IMR-90 (cell line): ENCODE measurements around the gene CCDC18. TPM values are rescaled to one million over a fixed set of nuclear protein-coding genes. Genes with fewer than 3 reads are reported as not detected.

ENCODE experiments used
- ATAC-seq: fragments of 200-7000 bp; cut with Tn5 transposase; 2 replicates; pipeline ENCODE4 v1.9.1; 2020; ENCODE audit warnings: low read depth, mild to moderate bottlenecking, moderate library complexity
- BruUV-seq: library from RNA; stranded (reverse); fragments of 400-500 nt; replicated peaks from 2 replicates; lab custom pipeline; 2021; lab: Mats Ljungman, UMichigan
- CTCF ChIA-PET: fragments of 300-600 bp; formaldehyde crosslinking; extraction: SDS; loops from one replicate; lab custom pipeline; 2021; ENCODE audit warnings: antibody characterized with exemption; lab: Yijun Ruan, JAX
- POLR2A ChIA-PET: fragments of 300-600 bp; sonication (Branson Sonifier 250); formaldehyde crosslinking; loops from one replicate; lab custom pipeline; 2022; ENCODE audit warnings: antibody characterized with exemption; ENCODE audit not compliant: unreplicated experiment; lab: Charles Lee
- DNase-seq: peaks from one replicate; pipeline ENCODE4 v3.0.0; 2013
- H2AFZ ChIP-seq: replicated peaks from 2 replicates; pipeline ENCODE3; 2013; ENCODE audit warnings: low read length, mild to moderate bottlenecking; ENCODE audit not compliant: poor library complexity
- H2AK5ac ChIP-seq: 2 replicates; pipeline ENCODE4 v1.6.1; 2013; ENCODE audit warnings: low read depth, low read length, inconsistent platforms
- H2AK9ac ChIP-seq: replicated peaks from 2 replicates; pipeline ENCODE3; 2013; ENCODE audit warnings: mild to moderate bottlenecking, low read depth, low read length, moderate library complexity; ENCODE audit not compliant: poor library complexity
- H2BK120ac ChIP-seq: 2 replicates; pipeline ENCODE4 v1.6.1; 2013; ENCODE audit warnings: low read depth, low read length, inconsistent platforms
- H2BK15ac ChIP-seq: 3 replicates; pipeline ENCODE4 v1.6.1; 2013; ENCODE audit warnings: low read depth, low read length, inconsistent platforms
- H2BK20ac ChIP-seq: 2 replicates; pipeline ENCODE4 v1.6.1; 2013; ENCODE audit warnings: low read depth, mild to moderate bottlenecking, inconsistent platforms, low read length, moderate library complexity
- H2BK5ac ChIP-seq: 2 replicates; pipeline ENCODE4 v1.6.1; 2013; ENCODE audit warnings: mild to moderate bottlenecking, low read depth, low read length, inconsistent platforms; ENCODE audit not compliant: poor library complexity, severe bottlenecking
- H3K14ac ChIP-seq: replicated peaks from 2 replicates; pipeline ENCODE4 v1.6.1; 2013; ENCODE audit warnings: low read depth, low read length, inconsistent platforms
- H3K18ac ChIP-seq: 2 replicates; pipeline ENCODE4 v1.6.1; 2013; ENCODE audit warnings: low read depth, low read length, control low read depth
- H3K23ac ChIP-seq: 2 replicates; pipeline ENCODE4 v1.6.1; 2013; ENCODE audit warnings: low read depth, low read length, inconsistent platforms
- H3K27ac ChIP-seq: 2 replicates; pipeline ENCODE4 v1.5.1; 2013; ENCODE audit warnings: mild to moderate bottlenecking, control low read depth, low read length; ENCODE audit not compliant: insufficient read depth
- H3K27me3 ChIP-seq: 2 replicates; pipeline ENCODE4 v1.6.1; 2013; ENCODE audit warnings: low read length; ENCODE audit not compliant: control insufficient read depth, insufficient read depth
- H3K36me3 ChIP-seq: 2 replicates; pipeline ENCODE4 v1.6.1; 2013; ENCODE audit warnings: low read length, mixed read lengths; ENCODE audit not compliant: control insufficient read depth, insufficient read depth
- H3K4ac ChIP-seq: 2 replicates; pipeline ENCODE4 v1.6.1; 2013; ENCODE audit warnings: low read depth, low read length, inconsistent platforms
- H3K4me1 ChIP-seq: 2 replicates; pipeline ENCODE4 v1.6.1; 2013; ENCODE audit warnings: low read length, mixed read lengths; ENCODE audit not compliant: control insufficient read depth, insufficient read depth
- H3K4me2 ChIP-seq: 2 replicates; pipeline ENCODE4 v1.6.1; 2013; ENCODE audit warnings: low read depth, mild to moderate bottlenecking, control low read depth, low read length, moderate library complexity
- H3K4me3 ChIP-seq: 2 replicates; pipeline ENCODE4 v1.5.1; 2013; ENCODE audit warnings: low read depth, mild to moderate bottlenecking, control low read depth, low read length, moderate library complexity; ENCODE audit not compliant: insufficient read depth
- H3K56ac ChIP-seq: 2 replicates; pipeline ENCODE4 v1.6.1; 2013; ENCODE audit warnings: low read length, inconsistent platforms; ENCODE audit not compliant: insufficient read depth; ENCODE audit errors: extremely low read depth
- H3K79me1 ChIP-seq, 2 experiments: 2 replicates each; pipeline ENCODE4 v1.6.1; 2013; ENCODE audit warnings: low read length in 2 of 2, inconsistent platforms in 1 of 2, low read depth in 1 of 2
- H3K9ac ChIP-seq: 2 replicates; pipeline ENCODE4 v1.6.1; 2013; ENCODE audit warnings: low read depth, low read length, control low read depth
- H3K9me1 ChIP-seq: 2 replicates; pipeline ENCODE4 v1.6.1; 2013; ENCODE audit warnings: low read length, inconsistent platforms; ENCODE audit not compliant: insufficient read depth
- H3K9me3 ChIP-seq: 2 replicates; pipeline ENCODE4 v1.6.1; 2013; ENCODE audit warnings: low read length; ENCODE audit not compliant: control insufficient read depth, insufficient read depth
- H4K20me1 ChIP-seq: 2 replicates; pipeline ENCODE4 v1.6.1; 2013; ENCODE audit warnings: low read length, inconsistent platforms; ENCODE audit not compliant: insufficient read depth
- H4K5ac ChIP-seq: 2 replicates; pipeline ENCODE4 v1.6.1; 2013; ENCODE audit warnings: mild to moderate bottlenecking, low read depth, low read length, control low read depth
- H4K8ac ChIP-seq, 2 experiments: 2 replicates each; pipeline ENCODE4 v1.6.1; 2013; ENCODE audit warnings: low read depth in 2 of 2, low read length in 2 of 2, control low read depth in 1 of 2, inconsistent platforms in 1 of 2
- H4K91ac ChIP-seq: 2 replicates; pipeline ENCODE4 v1.6.1; 2013; ENCODE audit warnings: low read depth, low read length, inconsistent platforms; ENCODE audit not compliant: insufficient read depth
- BHLHE40 ChIP-seq: fragments of 150-350 bp; IDR thresholded peaks from 2 replicates; pipeline ENCODE4 v1.6.1; 2016; ENCODE audit warnings: mild to moderate bottlenecking, low read depth, low read length
- CEBPB ChIP-seq: IDR thresholded peaks from 2 replicates; pipeline ENCODE4 v1.6.1; 2012; ENCODE audit warnings: low read depth, low read length, improper control_type of control experiment
- CHD1 ChIP-seq: IDR thresholded peaks from 2 replicates; pipeline ENCODE4 v1.6.1; 2012; ENCODE audit warnings: low read depth, low read length, improper control_type of control experiment
- FOS ChIP-seq: fragments of 150-350 bp; IDR thresholded peaks from 2 replicates; pipeline ENCODE4 v1.6.1; 2016; ENCODE audit warnings: low read depth, low read length
- MAFK ChIP-seq: IDR thresholded peaks from 2 replicates; pipeline ENCODE4 v1.6.1; 2012; ENCODE audit warnings: low read depth, low read length, improper control_type of control experiment
- MAZ ChIP-seq: IDR thresholded peaks from 2 replicates; pipeline ENCODE4 v1.6.1; 2012; ENCODE audit warnings: low read depth, mild to moderate bottlenecking, low read length, improper control_type of control experiment, moderate library complexity, borderline replicate concordance
- MXI1 ChIP-seq: IDR thresholded peaks from 2 replicates; pipeline ENCODE4 v1.6.1; 2012; ENCODE audit warnings: low read depth, mild to moderate bottlenecking, low read length, moderate library complexity, borderline replicate concordance
- NFE2L2 ChIP-seq: fragments of 150-350 bp; IDR thresholded peaks from 2 replicates; pipeline ENCODE4 v1.6.1; 2016; ENCODE audit warnings: low read depth, mild to moderate bottlenecking, low read length
- POLR2A ChIP-seq: IDR thresholded peaks from 2 replicates; pipeline ENCODE4 v1.6.1; 2012; ENCODE audit warnings: mild to moderate bottlenecking, low read depth, low read length
- RAD21 ChIP-seq: IDR thresholded peaks from 2 replicates; pipeline ENCODE4 v1.6.1; 2012; ENCODE audit warnings: low read length, improper control_type of control experiment
- RCOR1 ChIP-seq: IDR thresholded peaks from 2 replicates; pipeline ENCODE4 v1.6.1; 2012; ENCODE audit warnings: mild to moderate bottlenecking, low read length, improper control_type of control experiment; ENCODE audit not compliant: insufficient replicate concordance
- RFX5 ChIP-seq: IDR thresholded peaks from 2 replicates; pipeline ENCODE4 v1.8.0; 2012; ENCODE audit warnings: low read depth, mild to moderate bottlenecking, low read length, moderate library complexity
- SMC3 ChIP-seq: fragments of 150-350 bp; IDR thresholded peaks from 2 replicates; pipeline ENCODE4 v1.6.1; 2016; ENCODE audit warnings: low read depth, mild to moderate bottlenecking, antibody characterized with exemption, low read length, moderate library complexity
- WGBS, 2 experiments: methylation state at CpG; one replicate each; pipeline versions ENCODE4 v1.1.5 to v1.1.7; 2013; ENCODE audit warnings: missing lambda C conversion rate in 2 of 2; ENCODE audit not compliant: insufficient read length in 1 of 2; ENCODE audit errors: extremely low coverage in 2 of 2; 5-methylcytosine and 5-hydroxymethylcytosine counted together
- dilution Hi-C: fragments of 300-500 bp; cut with HindIII; formaldehyde crosslinking; loops from one replicate; pipeline ENCODE4 v1.14.3; 2018; ENCODE audit warnings: low sequenced_read_pairs; ENCODE audit not compliant: unreplicated experiment
- in situ Hi-C: fragments of 300-500 bp; cut with MboI; formaldehyde crosslinking; loops from 3 replicates; pipeline ENCODE4 v1.14.3; 2019; ENCODE audit warnings: low sequenced_read_pairs, inconsistent platforms, mixed read lengths
- intact Hi-C: fragments of 100-400 bp; cut with micrococcal nuclease; formaldehyde crosslinking; loops from 2 replicates; pipeline ENCODE4 v1.10.0; 2022
- polyA plus RNA-seq, 3 experiments: library from polyadenylated mRNA; depleted of rRNA; stranded (reverse); fragments of >200 nt; gene quantifications; 2 replicates each; pipeline ENCODE4 v1.2.3, GENCODE V29; 2012; ENCODE audit warnings: low replicate concordance in 1 of 3
- total RNA-seq: library from RNA; depleted of rRNA; stranded (reverse); fragments of >200 nt; gene quantifications from 2 replicates; pipeline ENCODE4 v1.2.3, GENCODE V29; 2012
- TF ChIP-seq, protein P1 (sequence below): fragments of 150-350 bp; IDR thresholded peaks from 2 replicates; pipeline ENCODE4 v1.6.1; 2016; ENCODE audit warnings: low read depth, mild to moderate bottlenecking, low read length, moderate library complexity, borderline replicate concordance

Gene CCDC18
- total and polyA plus RNA-seq, 2 of the 4 experiments (the other 2 are of a cell fraction) = 5.5 to 7.3 TPM

DNA sequence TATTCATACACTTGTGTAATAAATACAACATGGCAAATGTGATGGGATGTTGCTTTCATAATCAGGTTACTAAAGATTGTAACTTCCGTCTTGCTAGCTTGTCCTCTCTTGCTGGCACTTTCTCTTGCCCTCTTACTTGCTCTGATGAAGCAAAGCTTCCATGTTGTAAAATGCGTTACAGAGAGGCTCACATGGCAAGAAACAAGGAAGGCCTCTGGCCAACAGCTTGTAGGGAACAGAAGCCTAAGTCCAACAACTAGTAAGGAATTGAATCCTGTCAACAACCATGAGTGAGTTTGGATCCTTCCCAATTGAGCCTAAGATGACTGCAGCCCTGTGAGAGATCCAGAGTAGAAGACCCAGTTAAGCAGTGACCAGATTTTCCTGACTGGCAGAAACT lies 15.7 kb upstream of the CCDC18 start:
- no peak overlapping the region for H2BK20ac ChIP-seq
- dilution Hi-C loops (no loop called here), in situ Hi-C loops (no loop called here), intact Hi-C loops (no loop called here)
- H3K4me2 ChIP-seq = no peak overlapping the region
- H3K4me3 ChIP-seq = no peak overlapping the region
- BruUV-seq = no TSS peak
- no peak overlapping the region for H2AFZ ChIP-seq
- no peaks in the 10 kb centered on the region for H3K4me1 ChIP-seq
- ChIA-PET CTCF (no interaction called here), POLR2A (no interaction called here)
- no peak overlapping the region for H2BK15ac ChIP-seq
- H2AK9ac ChIP-seq = no peak overlapping the region
- H3K23ac ChIP-seq = no peak overlapping the region
- H4K5ac ChIP-seq = no peak overlapping the region
- peaks cover 21% of the 10 kb centered on the region for H4K20me1 ChIP-seq
- H3K27me3 ChIP-seq = no peaks in the 10 kb centered on the region
- ATAC-seq (no peak), DNase-seq (no peak)
- H3K79me1 ChIP-seq = peaks cover 22 to 37% of the 10 kb centered on the region in 2 experiments
- H3K14ac ChIP-seq = no peak overlapping the region
- no peak overlapping the region for H3K27ac ChIP-seq
- no peak overlapping the region for H4K8ac ChIP-seq
- no peak overlapping the region for H3K4ac ChIP-seq
- H3K9ac ChIP-seq = no peak overlapping the region
- no peak overlapping the region for H3K56ac ChIP-seq
- peaks cover 3% of the 10 kb centered on the region for H3K36me3 ChIP-seq
- no peak overlapping the region for H2BK5ac ChIP-seq
- peaks cover 7% of the 10 kb centered on the region; the same call in 1 of the 2 replicates for H3K9me1 ChIP-seq
- no peak overlapping the region for H4K91ac ChIP-seq
- 0 out of 2 replicates have a peak, but pooled peaks cover 2% of the 10 kb centered on the region for H3K9me3 ChIP-seq
- no peak overlapping the region for H2AK5ac ChIP-seq
- H3K18ac ChIP-seq = no peak overlapping the region
- no CpG with 5 or more reads among the region's 2 CpGs for WGBS, 2 experiments
- H2BK120ac ChIP-seq = no peak overlapping the region
- TF ChIP-seq RCOR1 (no peak), FOS (no peak), POLR2A (no peak), RFX5 (no peak), NFE2L2 (no peak), SMC3 (no peak), MAFK (no peak), BHLHE40 (no peak), CEBPB (no peak), RAD21 (no peak), CHD1 (no peak), MXI1 (no peak), MAZ (no peak)
- TF ChIP-seq, protein P1, sequence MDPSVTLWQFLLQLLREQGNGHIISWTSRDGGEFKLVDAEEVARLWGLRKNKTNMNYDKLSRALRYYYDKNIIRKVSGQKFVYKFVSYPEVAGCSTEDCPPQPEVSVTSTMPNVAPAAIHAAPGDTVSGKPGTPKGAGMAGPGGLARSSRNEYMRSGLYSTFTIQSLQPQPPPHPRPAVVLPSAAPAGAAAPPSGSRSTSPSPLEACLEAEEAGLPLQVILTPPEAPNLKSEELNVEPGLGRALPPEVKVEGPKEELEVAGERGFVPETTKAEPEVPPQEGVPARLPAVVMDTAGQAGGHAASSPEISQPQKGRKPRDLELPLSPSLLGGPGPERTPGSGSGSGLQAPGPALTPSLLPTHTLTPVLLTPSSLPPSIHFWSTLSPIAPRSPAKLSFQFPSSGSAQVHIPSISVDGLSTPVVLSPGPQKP = no peak
